Measurements from ENCODE around the gene TIMM22. TPM values are rescaled to one million over a fixed set of nuclear protein-coding genes. Genes with fewer than 3 reads are reported as not detected.

The TIMM22 gene
- total RNA-seq, 2 experiments from 2014 or later: 9.4 to 9.8 TPM

- intact Hi-C loops (cut with DNase I, micrococcal nuclease): no loop called here
- Mint-ChIP-seq H3K27ac (no peak overlapping the region), H3K4me1 (peaks cover 8% of the 10 kb centered on the region), H3K4me3 (no peak overlapping the region), H3K9me3 (ENCODE audit: low read depth) (no peaks in the 10 kb centered on the region), H3K27me3 (peaks cover 31% of the 10 kb centered on the region), H3K36me3 (ENCODE audit: low read depth) (no peaks in the 10 kb centered on the region)
- ChIA-PET CTCF (interaction anchor here (0.5 kb wide), 1 partner anchor 96 kb away, joined by 3 read pairs; no protein-coding TSS in a partner anchor), POLR2A (interaction anchor here (0.7 kb wide), 1 partner anchor 288 kb away, joined by 6 read pairs; no protein-coding TSS in a partner anchor)
- DNase-seq: no peak
- ATAC-seq: no peak
Measured at GRCh38 chr17:975371-975915, 21.5 kb upstream of the TIMM22 start.

DNA sequence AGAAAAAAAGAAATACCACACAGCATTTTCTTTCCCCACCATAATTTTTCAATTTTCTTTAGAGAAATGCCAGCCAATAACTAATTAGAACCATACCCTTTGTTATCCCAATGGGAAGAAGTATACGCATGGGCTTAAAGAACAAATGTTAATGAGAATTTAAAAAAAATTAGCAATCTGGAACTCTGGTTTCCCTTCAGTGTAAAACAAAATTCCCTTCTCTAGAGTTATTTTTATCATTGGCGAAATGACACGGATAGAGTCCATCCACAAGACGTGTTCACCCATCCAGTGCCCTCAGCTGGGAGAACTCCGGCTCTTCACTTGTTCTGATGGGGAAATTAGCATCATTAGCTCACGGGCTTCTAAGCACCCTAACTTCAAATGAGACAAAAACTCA, 20.6 kb upstream of the TIMM22 start:
- ChIA-PET CTCF (no interaction called here), POLR2A (interaction anchor here (0.7 kb wide), 1 partner anchor 288 kb away, joined by 6 read pairs; no protein-coding TSS in a partner anchor)
- no peaks in the 10 kb centered on the region for H3K36me3 Mint-ChIP-seq (ENCODE audit: low read depth)
- peaks cover 31% of the 10 kb centered on the region for H3K27me3 Mint-ChIP-seq
- H3K4me1 Mint-ChIP-seq: peaks cover 15% of the 10 kb centered on the region
- no peak overlapping the region for H3K4me3 Mint-ChIP-seq
- no peak overlapping the region for H3K27ac Mint-ChIP-seq
- intact Hi-C loops (cut with DNase I, micrococcal nuclease): no loop called here
- ATAC-seq (no peak), DNase-seq (no peak)
- no peaks in the 10 kb centered on the region for H3K9me3 Mint-ChIP-seq (ENCODE audit: low read depth)

DNA sequence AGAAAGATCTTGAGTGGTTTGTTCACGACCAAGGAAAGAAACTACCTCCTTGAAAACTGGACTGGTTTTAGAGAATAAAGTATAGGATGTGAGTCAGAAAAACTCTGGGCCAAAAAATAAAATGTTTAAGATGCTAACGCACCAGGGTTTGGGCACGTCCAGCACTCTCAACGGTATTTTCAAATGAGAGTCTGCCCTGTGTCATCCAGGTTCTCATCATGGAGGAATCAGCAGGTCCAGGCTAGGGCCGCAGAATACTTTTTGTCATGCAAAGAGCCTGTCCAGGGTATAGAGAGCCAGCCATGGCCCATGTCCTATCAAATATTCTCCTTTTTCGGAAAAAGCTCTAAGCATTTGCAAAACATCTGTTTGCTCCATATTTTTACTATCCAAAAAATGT, 19.8 kb upstream of the TIMM22 start:
- DNase-seq (no peak), ATAC-seq (no peak)
- Mint-ChIP-seq H3K27ac (no peak overlapping the region), H3K27me3 (peaks cover 31% of the 10 kb centered on the region), H3K4me1 (peaks cover 15% of the 10 kb centered on the region), H3K4me3 (no peak overlapping the region), H3K36me3 (ENCODE audit: low read depth) (no peaks in the 10 kb centered on the region), H3K9me3 (ENCODE audit: low read depth) (no peaks in the 10 kb centered on the region)
- ChIA-PET POLR2A (no interaction called here), CTCF (no interaction called here)
- intact Hi-C loops (cut with DNase I, micrococcal nuclease): no loop called here

DNA sequence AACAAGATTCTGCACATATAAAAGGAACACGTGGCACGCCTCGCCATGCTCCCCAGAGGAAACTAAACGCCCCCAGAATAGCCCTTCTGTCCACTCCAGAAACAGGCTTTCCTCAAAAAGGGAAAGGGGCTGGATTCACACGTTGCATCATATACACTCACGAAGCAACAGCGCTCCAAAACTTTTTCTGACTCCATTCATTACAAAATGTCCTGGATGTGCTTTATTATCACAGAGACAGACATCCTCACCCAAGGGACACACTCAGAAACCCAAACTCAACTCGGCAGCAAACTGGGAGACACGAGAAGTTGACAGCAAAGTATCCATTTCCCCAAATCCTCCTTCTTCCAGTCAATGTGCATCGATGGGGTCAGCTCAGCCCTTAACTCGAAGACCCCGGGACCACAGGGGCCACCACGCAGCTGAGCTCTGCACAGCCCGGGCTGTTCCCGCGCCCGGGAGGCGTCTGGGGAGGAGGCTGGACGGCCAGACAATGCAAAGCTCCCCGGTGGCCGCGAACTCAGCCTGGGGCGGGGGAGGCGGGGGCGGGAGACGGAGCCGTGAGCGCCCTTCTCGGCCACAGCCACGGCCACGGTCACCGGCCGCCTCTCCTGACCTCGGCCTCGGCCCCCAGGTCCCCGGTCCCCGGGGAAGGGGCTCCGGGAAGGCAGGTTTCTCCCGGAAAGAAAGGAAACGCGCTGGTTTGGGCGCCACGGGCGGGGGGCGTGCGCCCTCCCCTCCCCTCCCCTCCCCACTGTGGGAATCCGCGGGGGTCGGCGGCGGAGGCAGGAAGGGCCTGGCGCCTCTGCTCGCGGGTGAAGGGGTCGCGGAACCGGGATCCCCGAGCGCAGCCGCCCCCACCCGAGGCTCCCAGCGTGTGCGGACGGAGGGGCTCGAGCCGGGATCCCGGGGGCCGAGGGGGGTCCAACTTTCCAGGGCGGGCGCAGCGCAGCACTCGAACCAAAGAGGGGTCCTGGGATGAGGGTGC, 18.5 kb upstream of the TIMM22 start:
- POLR2A ChIA-PET: no interaction called here
- no peak overlapping the region for H3K27ac Mint-ChIP-seq
- CTCF ChIA-PET: interaction anchor here (1.1 kb wide), 1 partner anchor 485 kb away, joined by 3 read pairs; no protein-coding TSS in a partner anchor
- intact Hi-C loops (cut with DNase I, micrococcal nuclease): loop anchor here in 1 of 2 experiments (1.0 kb wide), 7 partner anchors 18 to 568 kb away; partner anchors contain the start of genes ABR, GEMIN4, GLOD4 and MRM3
- DNase-seq: no peak
- H3K4me3 Mint-ChIP-seq: peak overlapping the region; percentile 42
- ATAC-seq: no peak
- no peaks in the 10 kb centered on the region for H3K9me3 Mint-ChIP-seq (ENCODE audit: low read depth)
- H3K4me1 Mint-ChIP-seq: peaks cover 15% of the 10 kb centered on the region
- H3K36me3 Mint-ChIP-seq (ENCODE audit: low read depth): no peaks in the 10 kb centered on the region
- H3K27me3 Mint-ChIP-seq: peaks cover 27% of the 10 kb centered on the region

- ChIA-PET POLR2A (interaction anchor here (1.2 to 2.2 kb wide), 2 partner anchors 18 to 229 kb away, joined by 3 to 11 read pairs; partner anchors contain the start of gene TIMM22), CTCF (interaction anchor here (0.6 to 3.0 kb wide), 7 partner anchors 41 to 485 kb away, joined by 3 to 48 read pairs (median 4); partner anchors contain the start of genes GLOD4 and MRM3)
- peaks cover 26% of the 10 kb centered on the region for H3K27me3 Mint-ChIP-seq
- intact Hi-C loops (cut with DNase I, micrococcal nuclease): loop anchor here in 1 of 2 experiments (1.0 kb wide), 7 partner anchors 17 to 569 kb away; partner anchors contain the start of genes ABR, GEMIN4, GLOD4 and MRM3
- peak; percentile 4 for ATAC-seq
- H3K27ac Mint-ChIP-seq: no peak overlapping the region
- H3K9me3 Mint-ChIP-seq (ENCODE audit: low read depth): no peaks in the 10 kb centered on the region
- H3K4me1 Mint-ChIP-seq: peaks cover 15% of the 10 kb centered on the region
- no peak overlapping the region for H3K4me3 Mint-ChIP-seq
- H3K36me3 Mint-ChIP-seq (ENCODE audit: low read depth): no peaks in the 10 kb centered on the region
- DNase-seq: no peak
Measured at GRCh38 chr17:979212-979538, 17.8 kb upstream of the TIMM22 start.

GRCh38 chr17:979539-980405, 17.2 kb upstream of the TIMM22 start, which contains the start of gene NXN:
TSS of gene NXN (minus strand) at chr17:979776.
- ChIA-PET POLR2A (interaction anchor here (0.6 to 2.2 kb wide), 4 partner anchors 17 to 594 kb away, joined by 3 to 11 read pairs (median 3); partner anchors contain the start of gene TIMM22), CTCF (interaction anchor here (0.6 to 3.0 kb wide), 13 partner anchors 18 to 486 kb away, joined by 3 to 48 read pairs (median 4); partner anchors contain the start of genes GLOD4, MRM3 and TIMM22)
- peaks cover 15% of the 10 kb centered on the region for H3K4me1 Mint-ChIP-seq
- peak; percentile 94 for DNase-seq
- peaks cover 26% of the 10 kb centered on the region for H3K27me3 Mint-ChIP-seq
- H3K9me3 Mint-ChIP-seq (ENCODE audit: low read depth): no peaks in the 10 kb centered on the region
- intact Hi-C loops (cut with DNase I, micrococcal nuclease): loop anchor here in 1 of 2 experiments (1.0 to 5.0 kb wide), 9 partner anchors 17 to 837 kb away; partner anchors contain the start of genes ABR, GEMIN4, GLOD4 and MRM3
- H3K27ac Mint-ChIP-seq: no peak within 1 kb of the TSS
- H3K36me3 Mint-ChIP-seq (ENCODE audit: low read depth): no peaks in the 10 kb centered on the region
- peak; percentile 78 for ATAC-seq
- H3K4me3 Mint-ChIP-seq: peak within 1 kb of the TSS; percentile 67

DNA sequence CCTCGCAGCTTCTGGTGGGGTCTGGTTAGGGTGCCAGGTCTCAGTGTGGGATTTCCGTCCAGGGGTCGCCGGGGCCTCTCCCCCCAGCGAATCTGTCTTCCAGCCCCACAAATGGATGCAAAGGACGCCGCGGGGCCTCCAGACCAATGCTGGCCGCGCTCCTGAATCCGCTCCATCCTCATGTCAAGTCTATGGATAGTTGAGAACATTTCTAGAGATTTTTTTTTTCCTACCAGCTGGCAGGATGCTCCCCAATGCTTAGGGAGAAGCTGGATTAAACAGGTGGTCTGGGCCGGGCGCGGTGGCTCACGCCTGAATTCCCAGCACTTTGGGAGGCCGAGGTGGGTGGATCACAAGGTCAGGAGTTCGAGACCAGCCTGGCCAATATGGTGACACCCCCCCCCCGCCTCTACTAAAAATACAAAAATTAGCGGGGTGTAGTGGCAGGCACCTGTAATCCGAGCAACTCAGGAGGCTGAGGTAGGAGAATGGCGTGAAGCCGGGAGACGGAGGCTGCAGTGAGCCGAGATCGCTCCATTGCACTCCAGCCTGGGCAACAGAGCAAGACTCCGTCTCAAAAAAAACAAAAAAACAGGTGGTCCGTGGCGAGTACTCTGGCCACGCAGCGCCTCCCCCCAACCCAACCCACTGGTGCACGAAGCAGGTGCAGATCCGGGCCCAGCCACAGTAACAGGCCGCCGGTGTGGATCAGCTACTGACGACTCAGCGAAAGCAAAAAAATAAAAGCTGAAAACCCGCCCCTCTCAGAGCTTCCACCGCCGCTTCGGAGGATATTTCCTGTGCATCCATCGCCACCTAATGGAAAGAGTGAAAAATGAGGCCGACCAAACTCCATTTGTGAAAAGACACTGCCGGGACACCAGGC, 16.3 kb upstream of the TIMM22 start:
- peak overlapping the region; percentile 29 for H3K27ac Mint-ChIP-seq
- H3K9me3 Mint-ChIP-seq (ENCODE audit: low read depth): no peaks in the 10 kb centered on the region
- H3K4me3 Mint-ChIP-seq: peak overlapping the region; percentile 67
- ATAC-seq (peak; percentile 82), DNase-seq (peak; percentile 87)
- ChIA-PET CTCF (interaction anchor here (0.6 to 3.0 kb wide), 29 partner anchors 10 to 1234 kb away, joined by 3 to 48 read pairs (median 4); partner anchors contain the start of genes GLOD4, MRM3 and TIMM22), POLR2A (interaction anchor here (0.6 to 2.2 kb wide), 6 partner anchors 16 to 569 kb away, joined by 3 to 11 read pairs (median 4); partner anchors contain the start of genes GLOD4, MRM3 and TIMM22)
- H3K27me3 Mint-ChIP-seq: peaks cover 21% of the 10 kb centered on the region
- no peaks in the 10 kb centered on the region for H3K36me3 Mint-ChIP-seq (ENCODE audit: low read depth)
- H3K4me1 Mint-ChIP-seq: peaks cover 15% of the 10 kb centered on the region
- intact Hi-C loops (cut with DNase I, micrococcal nuclease): loop anchor here (1.0 to 5.0 kb wide), 5 partner anchors 16 to 838 kb away; partner anchors contain the start of gene TLCD3A (in 1 of the 2)

GRCh38 chr17:981292-981658, 15.7 kb upstream of the TIMM22 start:
- Mint-ChIP-seq H3K4me3 (peak overlapping the region; percentile 67), H3K9me3 (ENCODE audit: low read depth) (no peaks in the 10 kb centered on the region)
- intact Hi-C loops (cut with DNase I, micrococcal nuclease): loop anchor here (1.0 to 5.0 kb wide), 5 partner anchors 15 to 839 kb away; partner anchors contain the start of gene TLCD3A (in 1 of the 2)

DNA sequence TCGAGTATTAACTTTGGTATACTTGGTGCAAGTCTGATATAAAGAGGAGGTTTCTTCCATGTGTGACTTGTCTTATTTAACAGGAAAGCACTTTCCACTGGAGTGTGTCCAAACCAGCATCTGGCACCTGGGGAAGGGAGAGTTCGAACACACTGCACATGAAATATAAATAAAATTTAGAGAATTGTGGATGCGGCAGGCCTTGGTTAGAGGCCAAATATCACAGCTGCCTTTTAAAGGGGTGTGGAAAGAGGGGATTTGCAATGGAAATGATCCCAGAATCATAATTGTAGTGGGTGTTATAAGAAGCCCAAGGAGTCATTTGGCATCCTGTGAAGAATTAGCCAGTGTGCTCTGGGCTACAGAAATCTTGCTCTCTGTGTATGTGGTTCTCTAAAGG, 13.0 kb upstream of the TIMM22 start:
- Mint-ChIP-seq H3K4me1 (peaks cover 12% of the 10 kb centered on the region), H3K27ac (no peak overlapping the region), H3K27me3 (no peaks in the 10 kb centered on the region), H3K9me3 (ENCODE audit: low read depth) (no peaks in the 10 kb centered on the region), H3K36me3 (ENCODE audit: low read depth) (no peaks in the 10 kb centered on the region), H3K4me3 (no peak overlapping the region)
- ATAC-seq: no peak
- CTCF ChIA-PET: interaction anchor here (1.4 kb wide), 1 partner anchor 13 kb away, joined by 3 read pairs; no protein-coding TSS in a partner anchor
- POLR2A ChIA-PET: no interaction called here
- intact Hi-C loops (cut with DNase I, micrococcal nuclease): loop anchor here in 1 of 2 experiments (5.0 kb wide), 2 partner anchors 252 to 842 kb away; partner anchors contain the start of gene TLCD3A
- DNase-seq: no peak

More at GRCh38 chr17:981292-981658, 15.7 kb upstream of the TIMM22 start:
- POLR2A ChIA-PET: interaction anchor here (0.6 to 2.2 kb wide), 5 partner anchors 15 to 569 kb away, joined by 3 to 11 read pairs (median 4); partner anchors contain the start of genes GLOD4, MRM3 and TIMM22
- Mint-ChIP-seq H3K27ac (no peak overlapping the region), H3K36me3 (ENCODE audit: low read depth) (no peaks in the 10 kb centered on the region), H3K4me1 (peaks cover 15% of the 10 kb centered on the region), H3K27me3 (peaks cover 17% of the 10 kb centered on the region)
- CTCF ChIA-PET: interaction anchor here (0.6 to 3.0 kb wide), 22 partner anchors 10 to 569 kb away, joined by 3 to 48 read pairs (median 4); partner anchors contain the start of genes GLOD4, MRM3 and TIMM22
- ATAC-seq: no peak
- no peak for DNase-seq

Measured in activated CD4-positive, alpha-beta T cell treated with anti-CD3 and anti-CD28 coated beads for 36 hours (primary cell).